Jurkat, Clone E6-1 (cell line): Measurements from ENCODE around the gene IGFN1. TPM values are rescaled to one million over a fixed set of nuclear protein-coding genes. Genes with fewer than 3 reads are reported as not detected.

Source experiments
- DNase-seq: peaks from one replicate; pipeline ENCODE4 v3.0.0-alpha.2; 2011; ENCODE audit warnings: low read depth, low spot score
- H3K4me3 ChIP-seq: 2 replicates; pipeline ENCODE4 v1.5.1; 2011; ENCODE audit warnings: mild to moderate bottlenecking, low read length, control low read depth, moderate library complexity
- polyA plus RNA-seq: library from polyadenylated mRNA; unstranded; fragments of >200 nt; gene quantifications from one replicate; pipeline ENCODE4 v1.2.1, GENCODE V29; 2012; ENCODE audit warnings: missing spikeins; ENCODE audit not compliant: insufficient read length, insufficient read depth

The IGFN1 gene
- not detected for polyA plus RNA-seq

- no peak within 1 kb of the TSS for H3K4me3 ChIP-seq
- DNase-seq, result no peak
Observed at GRCh38 chr1:201190624-201191051, at the start of gene IGFN1. Gene IGFN1 (plus strand): TSS chr1:201190824. CDS start chr1:201193294, 2,470 bp downstream.

- no peak for DNase-seq
- H3K4me3 ChIP-seq, result no peak overlapping the region
Observed at GRCh38 chr1:201140941-201141260, 49.7 kb upstream of the IGFN1 start.

- H3K4me3 ChIP-seq, result no peak overlapping the region
- no peak for DNase-seq
Observed at GRCh38 chr1:201141418-201141817, 49.2 kb upstream of the IGFN1 start.

GRCh38 chr1:201142011-201142848 is 48.4 kb upstream of the IGFN1 start:
- no peak for DNase-seq
- H3K4me3 ChIP-seq, result no peak overlapping the region

- no peak for DNase-seq
- no peak overlapping the region for H3K4me3 ChIP-seq
Observed at GRCh38 chr1:201142849-201143725, 47.5 kb upstream of the IGFN1 start.

GRCh38 chr1:201143726-201144635 is 46.6 kb upstream of the IGFN1 start:
- H3K4me3 ChIP-seq, result no peak overlapping the region
- no peak for DNase-seq

- no peak overlapping the region for H3K4me3 ChIP-seq
- DNase-seq, result no peak
Observed at GRCh38 chr1:201144701-201145100, 45.9 kb upstream of the IGFN1 start.

- H3K4me3 ChIP-seq, result no peak overlapping the region
- DNase-seq, result no peak
Observed at GRCh38 chr1:201145132-201145531, 45.5 kb upstream of the IGFN1 start.

GRCh38 chr1:201145816-201146215 is 44.8 kb upstream of the IGFN1 start:
- no peak for DNase-seq
- H3K4me3 ChIP-seq, result no peak overlapping the region

GRCh38 chr1:201146626-201147390 is 43.8 kb upstream of the IGFN1 start:
- DNase-seq, result no peak
- H3K4me3 ChIP-seq, result no peak overlapping the region

GRCh38 chr1:201147396-201148015 is 43.1 kb upstream of the IGFN1 start:
- DNase-seq, result no peak
- H3K4me3 ChIP-seq, result no peak overlapping the region

GRCh38 chr1:201149400-201149799 is 41.2 kb upstream of the IGFN1 start:
- DNase-seq, result peak; percentile 19
- H3K4me3 ChIP-seq, result no peak overlapping the region

- DNase-seq, result no peak
- H3K4me3 ChIP-seq, result peak overlapping the region; percentile 79
Observed at GRCh38 chr1:201153474-201154388, 36.9 kb upstream of the IGFN1 start.

- H3K4me3 ChIP-seq, result peak within 1 kb of the TSS; percentile 79
- peak; percentile 93 for DNase-seq
Observed at GRCh38 chr1:201154389-201155165, 36.0 kb upstream of the IGFN1 start, which contains the start of gene TMEM9. Gene TMEM9 (minus strand): TSS chr1:201154474. CDS start chr1:201153923, 551 bp downstream.

GRCh38 chr1:201155354-201155753 is 35.3 kb upstream of the IGFN1 start:
- no peak overlapping the region for H3K4me3 ChIP-seq
- DNase-seq, result no peak

- DNase-seq, result no peak
- H3K4me3 ChIP-seq, result no peak overlapping the region
Observed at GRCh38 chr1:201156346-201156745, 34.3 kb upstream of the IGFN1 start.
